Loucy (cell line): ENCODE results near the gene GPN2.

ENCODE experiments used
- H2AFZ ChIP-seq: fragments of 200-600 bp; sonication (generic); 2 replicates; pipeline ENCODE4 v1.6.0; 2016; ENCODE audit warnings: antibody characterized with exemption, mild to moderate bottlenecking, low read length, moderate library complexity
- H3F3A ChIP-seq: fragments of 200-600 bp; 2 replicates; pipeline ENCODE4 v1.6.0; 2016; ENCODE audit warnings: antibody characterized with exemption, low read depth, mild to moderate bottlenecking
- H3K27me3 ChIP-seq: fragments of 200-600 bp; sonication (generic); 2 replicates; pipeline ENCODE4 v1.6.1; 2014; ENCODE audit warnings: low read length, mild to moderate bottlenecking; ENCODE audit not compliant: insufficient read depth, poor library complexity, severe bottlenecking
- H3K36me3 ChIP-seq: fragments of 200-600 bp; sonication (generic); 2 replicates; pipeline ENCODE4 v1.6.1; 2016; ENCODE audit warnings: low read length; ENCODE audit not compliant: insufficient read depth
- H3K4me1 ChIP-seq: fragments of 200-600 bp; sonication (generic); 2 replicates; pipeline ENCODE4 v1.5.1; 2014; ENCODE audit warnings: low read length, mild to moderate bottlenecking; ENCODE audit not compliant: insufficient read depth, poor library complexity, severe bottlenecking
- H3K4me2 ChIP-seq: fragments of 200-600 bp; sonication (generic); 2 replicates; pipeline ENCODE4 v1.6.0; 2014; ENCODE audit warnings: antibody characterized with exemption, low read length, low read depth, mild to moderate bottlenecking; ENCODE audit not compliant: poor library complexity, severe bottlenecking
- H3K4me3 ChIP-seq: fragments of 200-600 bp; sonication (generic); 2 replicates; pipeline ENCODE4 v1.5.1; 2014; ENCODE audit warnings: low read length, mild to moderate bottlenecking, mixed read lengths; ENCODE audit not compliant: poor library complexity, severe bottlenecking
- H3K79me2 ChIP-seq: fragments of 200-600 bp; sonication (generic); 2 replicates; pipeline ENCODE4 v1.6.1; 2014; ENCODE audit warnings: low read length; ENCODE audit not compliant: insufficient read depth
- H3K9ac ChIP-seq: fragments of 200-600 bp; sonication (generic); 2 replicates; pipeline ENCODE4 v1.6.0; 2014; ENCODE audit warnings: mild to moderate bottlenecking, low read depth, low read length, moderate library complexity; ENCODE audit not compliant: poor library complexity, severe bottlenecking
- H3K9me2 ChIP-seq: fragments of 200-600 bp; sonication (generic); replicated peaks from 2 replicates; pipeline ENCODE4 v1.6.1; 2016; ENCODE audit warnings: low read depth, low read length, mixed read lengths
- H3K9me3 ChIP-seq: fragments of 200-600 bp; sonication (generic); 2 replicates; pipeline ENCODE4 v1.6.1; 2014; ENCODE audit warnings: mild to moderate bottlenecking, antibody characterized with exemption, low read length, low read depth; ENCODE audit not compliant: insufficient read depth
- H4K20me1 ChIP-seq: fragments of 200-600 bp; sonication (generic); 2 replicates; pipeline ENCODE4 v1.6.0; 2014; ENCODE audit warnings: antibody characterized with exemption, low read length, mild to moderate bottlenecking; ENCODE audit not compliant: insufficient read depth, poor library complexity, severe bottlenecking
- EZH2phosphoT487 ChIP-seq: fragments of 200-600 bp; IDR thresholded peaks from 2 replicates; pipeline ENCODE4 v1.6.1; 2018; ENCODE audit warnings: antibody characterized with exemption, mild to moderate bottlenecking, moderate library complexity, borderline replicate concordance
- TF ChIP-seq, protein P1 (sequence below): fragments of 200-600 bp; sonication (generic); conservative IDR thresholded peaks from 2 replicates; pipeline ENCODE4 v1.5.1; 2014; ENCODE audit warnings: mild to moderate bottlenecking, antibody characterized with exemption, low read length

Gene GPN2

DNA sequence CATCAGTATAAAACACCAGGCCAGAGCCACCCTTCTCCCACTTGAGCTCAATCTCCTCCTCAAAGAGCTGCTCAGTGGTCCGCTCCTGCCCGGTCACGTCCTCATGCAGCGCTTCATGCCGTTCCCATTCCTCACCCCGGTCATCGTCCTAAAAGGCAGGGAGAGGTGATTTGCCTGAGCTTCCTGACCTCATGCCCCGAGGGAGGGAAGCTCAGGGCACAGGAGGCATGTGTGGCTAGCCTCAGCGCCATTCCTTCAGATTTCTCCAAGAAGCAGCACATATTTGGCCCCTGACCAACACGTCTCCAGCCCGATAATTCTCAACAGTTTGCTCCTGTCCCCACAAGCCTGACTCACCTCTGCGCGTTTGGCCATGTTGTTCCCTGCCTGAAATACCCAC lies 4.2 kb upstream of the GPN2 start:
- Histone ChIP-seq H3K4me1 (peaks cover 17% of the 10 kb centered on the region), H3F3A (no peaks in the 10 kb centered on the region), H2AFZ (no peak overlapping the region), H3K4me3 (no peak overlapping the region), H3K9ac (no peak overlapping the region), H3K9me3 (no peaks in the 10 kb centered on the region), H3K79me2 (peaks cover 31% of the 10 kb centered on the region), H4K20me1 (peaks cover 7% of the 10 kb centered on the region), H3K36me3 (peaks cover 10% of the 10 kb centered on the region; the same call in 1 of the 2 replicates), H3K27me3 (no peaks in the 10 kb centered on the region), H3K4me2 (no peak overlapping the region), H3K9me2 (no peaks in the 10 kb centered on the region)
- TF ChIP-seq, protein P1, sequence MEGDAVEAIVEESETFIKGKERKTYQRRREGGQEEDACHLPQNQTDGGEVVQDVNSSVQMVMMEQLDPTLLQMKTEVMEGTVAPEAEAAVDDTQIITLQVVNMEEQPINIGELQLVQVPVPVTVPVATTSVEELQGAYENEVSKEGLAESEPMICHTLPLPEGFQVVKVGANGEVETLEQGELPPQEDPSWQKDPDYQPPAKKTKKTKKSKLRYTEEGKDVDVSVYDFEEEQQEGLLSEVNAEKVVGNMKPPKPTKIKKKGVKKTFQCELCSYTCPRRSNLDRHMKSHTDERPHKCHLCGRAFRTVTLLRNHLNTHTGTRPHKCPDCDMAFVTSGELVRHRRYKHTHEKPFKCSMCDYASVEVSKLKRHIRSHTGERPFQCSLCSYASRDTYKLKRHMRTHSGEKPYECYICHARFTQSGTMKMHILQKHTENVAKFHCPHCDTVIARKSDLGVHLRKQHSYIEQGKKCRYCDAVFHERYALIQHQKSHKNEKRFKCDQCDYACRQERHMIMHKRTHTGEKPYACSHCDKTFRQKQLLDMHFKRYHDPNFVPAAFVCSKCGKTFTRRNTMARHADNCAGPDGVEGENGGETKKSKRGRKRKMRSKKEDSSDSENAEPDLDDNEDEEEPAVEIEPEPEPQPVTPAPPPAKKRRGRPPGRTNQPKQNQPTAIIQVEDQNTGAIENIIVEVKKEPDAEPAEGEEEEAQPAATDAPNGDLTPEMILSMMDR, result no peak
- TF ChIP-seq EZH2phosphoT487, result no peak

- peak overlapping the region; percentile 96 for H2AFZ ChIP-seq
- peak overlapping the region; percentile 86 for H3K4me3 ChIP-seq
- no peaks in the 10 kb centered on the region for H3K9me2 ChIP-seq
- peaks cover 15% of the 10 kb centered on the region for H4K20me1 ChIP-seq
- no peaks in the 10 kb centered on the region for H3K27me3 ChIP-seq
- peaks cover 28% of the 10 kb centered on the region for H3K79me2 ChIP-seq
- peak overlapping the region; percentile 95 for H3K4me2 ChIP-seq
- H3F3A ChIP-seq, result no peaks in the 10 kb centered on the region
- peaks cover 17% of the 10 kb centered on the region; the same call in 1 of the 2 replicates for H3K36me3 ChIP-seq
- peaks cover 20% of the 10 kb centered on the region for H3K4me1 ChIP-seq
- H3K9me3 ChIP-seq, result no peaks in the 10 kb centered on the region
- H3K9ac ChIP-seq, result peak overlapping the region; percentile 87
- TF ChIP-seq EZH2phosphoT487, result no peak
- TF ChIP-seq, protein P1, result no peak
Measured at GRCh38 chr1:26890467-26890796, 349 bp upstream of the GPN2 start.

DNA sequence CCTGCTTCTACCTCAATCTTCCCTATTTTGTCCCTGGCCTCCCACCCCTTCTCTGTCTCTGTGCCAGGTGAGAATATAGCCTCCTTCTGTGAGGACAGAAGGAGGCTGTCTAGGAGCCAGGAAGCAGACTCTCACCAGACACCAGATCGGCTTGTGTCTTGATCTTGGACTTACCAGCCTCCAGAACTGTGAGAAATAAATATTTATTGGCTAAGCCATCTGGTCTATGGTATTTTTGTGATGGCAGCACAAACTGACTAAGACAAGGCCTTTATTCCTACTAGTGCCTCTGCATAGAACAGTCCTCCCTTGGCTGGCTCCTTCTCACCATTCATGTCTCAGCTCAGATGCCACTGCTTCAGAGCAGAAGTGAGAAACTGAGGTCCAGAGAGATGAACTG lies 1.9 kb downstream of the GPN2 start:
- Histone ChIP-seq H3F3A (no peaks in the 10 kb centered on the region), H3K4me3 (peak overlapping the region; percentile 86), H3K4me2 (peak overlapping the region; percentile 95), H3K79me2 (peaks cover 21% of the 10 kb centered on the region), H2AFZ (no peak overlapping the region), H4K20me1 (peaks cover 15% of the 10 kb centered on the region), H3K4me1 (peaks cover 20% of the 10 kb centered on the region), H3K9me3 (no peaks in the 10 kb centered on the region), H3K27me3 (no peaks in the 10 kb centered on the region), H3K36me3 (peaks cover 34% of the 10 kb centered on the region; the same call in 1 of the 2 replicates), H3K9ac (peak overlapping the region; percentile 35), H3K9me2 (no peaks in the 10 kb centered on the region)
- TF ChIP-seq, protein P1, result no peak
- no peak for TF ChIP-seq EZH2phosphoT487
